Hindlimb muscle (tissue), 1 donor: Measurements from ENCODE around the gene C19orf53. TPM values are rescaled to one million over a fixed set of nuclear protein-coding genes. Genes with fewer than 3 reads are reported as not detected.
"Not testable (repeated sequence)": the region's sequence is repeated elsewhere in the genome, so short reads cannot be mapped to it uniquely, and the experiment has no call there.

Source experiments
- DNase-seq: peaks from one replicate; pipeline ENCODE4 v3.0.0-alpha.2; 2013
- polyA plus RNA-seq: library from polyadenylated mRNA; unstranded; fragments of 120-200 nt; gene quantifications from one replicate; pipeline ENCODE4 v1.2.1, GENCODE V29; 2013; ENCODE audit not compliant: insufficient read length

C19orf53 gene
- polyA plus RNA-seq, 1 donor = 114 TPM

- DNase-seq = peak; percentile 80
Measured at GRCh38 chr19:13764101-13764807, 10.0 kb upstream of the C19orf53 start, which contains the start of gene MRI1. MRI1 (plus strand) TSS chr19:13764522; CDS start chr19:13764589, 67 bp downstream.

- DNase-seq = no peak
Measured at GRCh38 chr19:13764821-13765394, 9.3 kb upstream of the C19orf53 start.

- no peak for DNase-seq
Measured at GRCh38 chr19:13765395-13766094, 8.7 kb upstream of the C19orf53 start.

GRCh38 chr19:13766095-13766481, 8.2 kb upstream of the C19orf53 start:
- DNase-seq = no peak

GRCh38 chr19:13768510-13768909, 5.7 kb upstream of the C19orf53 start:
- no peak for DNase-seq

- DNase-seq = no peak
Measured at GRCh38 chr19:13770013-13770635, 4.1 kb upstream of the C19orf53 start.

GRCh38 chr19:13778398-13778797, 4.1 kb downstream of the C19orf53 start:
- no peak for DNase-seq

GRCh38 chr19:13778847-13779246, 4.6 kb downstream of the C19orf53 start:
- DNase-seq = no peak

- DNase-seq = not testable (repeated sequence)
Measured at GRCh38 chr19:13779794-13780193, 5.5 kb downstream of the C19orf53 start.

GRCh38 chr19:13781547-13781946, 7.3 kb downstream of the C19orf53 start:
- DNase-seq = peak; percentile 90

GRCh38 chr19:13782537-13782936, 8.3 kb downstream of the C19orf53 start:
- no peak for DNase-seq

- no peak for DNase-seq
Measured at GRCh38 chr19:13783565-13784500, 9.6 kb downstream of the C19orf53 start.

- DNase-seq = no peak
Measured at GRCh38 chr19:13784731-13785452, 10.6 kb downstream of the C19orf53 start.

GRCh38 chr19:13788991-13789390, 14.7 kb downstream of the C19orf53 start:
- no peak for DNase-seq

GRCh38 chr19:13790354-13790753, 16.1 kb downstream of the C19orf53 start:
- no peak for DNase-seq

GRCh38 chr19:13793317-13793716, 19.1 kb downstream of the C19orf53 start:
- not testable (repeated sequence) for DNase-seq

GRCh38 chr19:13794398-13794756, 20.1 kb downstream of the C19orf53 start:
- DNase-seq = peak; percentile 65

- peak; percentile 99 for DNase-seq
Measured at GRCh38 chr19:13794757-13795589, 20.7 kb downstream of the C19orf53 start, which contains the start of gene ZSWIM4. ZSWIM4 (plus strand) TSS chr19:13795443; CDS start chr19:13795649, 206 bp downstream.

- DNase-seq = no peak
Measured at GRCh38 chr19:13795595-13796300, 21.5 kb downstream of the C19orf53 start.
